GM12873 (cell line): ENCODE measurements around the gene SLC6A1.

Experiments used
- CTCF ChIP-seq: IDR thresholded peaks from 2 replicates; pipeline ENCODE4 v1.5.1; 2012; ENCODE audit warnings: low read depth, mild to moderate bottlenecking, moderate library complexity, low read length, control low read depth; ENCODE audit not compliant: insufficient read depth; ENCODE audit errors: missing control alignments

Gene SLC6A1

DNA sequence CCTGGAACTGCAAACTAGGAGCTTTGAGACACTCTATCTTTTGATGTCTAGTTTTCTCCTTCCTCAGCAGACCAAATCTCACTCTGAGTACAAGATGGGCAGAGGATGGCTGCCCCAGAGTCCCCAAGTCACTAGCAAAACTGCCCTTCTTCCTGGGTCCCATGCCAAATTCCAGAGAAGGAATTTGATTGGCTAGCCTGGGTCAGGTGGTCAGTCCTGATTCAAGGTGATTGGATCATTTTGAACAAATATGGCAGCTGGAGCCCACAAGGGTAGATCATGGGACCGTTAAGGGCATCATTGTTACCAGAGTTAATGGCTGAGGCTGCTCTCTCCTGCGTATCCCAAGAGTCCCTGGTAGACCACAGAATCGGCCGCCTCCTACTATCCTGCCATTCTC is 21.7 kb downstream of the SLC6A1 start:
- TF ChIP-seq CTCF = no peak

GRCh38 chr3:11014752-11015151 is 22.2 kb downstream of the SLC6A1 start:
- no peak for TF ChIP-seq CTCF

GRCh38 chr3:11015369-11015768 is 22.8 kb downstream of the SLC6A1 start:
- TF ChIP-seq CTCF = no peak

- no peak for TF ChIP-seq CTCF
Observed at GRCh38 chr3:11016727-11017126, 24.2 kb downstream of the SLC6A1 start.

DNA sequence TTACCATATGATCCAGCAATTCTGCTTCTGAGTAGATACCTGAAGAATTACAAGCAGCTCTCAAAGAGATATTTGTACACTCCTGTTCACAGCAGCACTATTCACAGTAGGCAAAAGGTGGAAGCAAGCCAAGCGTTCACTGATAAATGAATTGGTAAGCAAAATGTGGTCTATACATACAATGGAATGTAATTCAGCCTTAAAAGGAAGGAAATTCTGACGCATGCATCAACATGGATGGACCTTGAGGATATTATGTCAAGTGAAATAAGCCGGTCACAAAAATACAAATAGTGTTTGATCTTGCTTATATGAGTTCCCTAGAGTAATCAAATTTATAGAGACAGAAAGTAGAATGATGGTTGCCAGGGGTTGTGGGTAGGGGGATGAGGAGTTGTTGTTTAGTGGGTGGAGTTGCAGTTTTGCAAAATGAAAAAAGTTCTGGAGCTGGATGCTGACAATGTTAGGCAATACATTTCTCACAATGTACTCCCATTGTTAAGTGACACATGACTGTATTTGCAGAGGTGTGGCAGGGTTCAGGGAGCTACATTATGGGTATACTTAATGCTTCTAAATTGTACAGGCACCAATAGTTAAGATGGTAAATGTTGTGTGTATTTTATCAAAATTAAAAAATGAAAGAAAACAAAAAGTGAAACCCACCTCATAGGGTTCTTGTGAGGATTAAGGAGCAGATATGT is 26.7 kb downstream of the SLC6A1 start:
- TF ChIP-seq CTCF = no peak

GRCh38 chr3:11020764-11021163 is 28.2 kb downstream of the SLC6A1 start:
- TF ChIP-seq CTCF = no peak

GRCh38 chr3:11021611-11022011 is 29.1 kb downstream of the SLC6A1 start:
- TF ChIP-seq CTCF = no peak

DNA sequence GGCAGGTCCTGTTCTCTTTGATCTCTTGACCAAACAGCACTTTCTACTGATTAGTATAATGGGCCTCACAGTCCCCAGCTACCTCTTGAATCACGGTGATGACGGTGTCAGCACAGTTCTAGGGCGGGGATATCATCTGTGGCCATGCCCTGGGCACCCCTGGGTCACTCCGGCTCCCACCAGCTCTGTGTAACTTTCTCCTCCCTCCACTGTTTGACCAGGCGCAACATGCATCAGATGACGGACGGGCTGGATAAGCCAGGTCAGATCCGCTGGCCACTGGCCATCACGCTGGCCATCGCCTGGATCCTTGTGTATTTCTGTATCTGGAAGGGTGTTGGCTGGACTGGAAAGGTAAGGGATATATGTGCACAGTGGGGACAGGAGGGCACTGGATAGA is 29.6 kb downstream of the SLC6A1 start:
- no peak for TF ChIP-seq CTCF
